GM18499 (cell line): ENCODE results near the gene VWA8.
"Not testable (repeated sequence)": the region's sequence is repeated elsewhere in the genome, so short reads cannot be mapped to it uniquely, and the experiment has no call there.

ENCODE experiments used
- ATAC-seq: cut with Tn5 transposase; IDR thresholded peaks from one replicate; pipeline ENCODE4 v1.9.1; 2021; ENCODE audit warnings: moderate number of reproducible peaks; ENCODE audit not compliant: insufficient read depth, unreplicated experiment

Gene VWA8

GRCh38 chr13:41547251-41548000 is 413.5 kb downstream of the VWA8 start:
- no peak for ATAC-seq

- no peak for ATAC-seq
Measured at GRCh38 chr13:41546372-41547190, 414.3 kb downstream of the VWA8 start.

GRCh38 chr13:41545432-41545707 is 415.5 kb downstream of the VWA8 start:
- no peak for ATAC-seq

- ATAC-seq, result no peak
Measured at GRCh38 chr13:41543664-41544300, 417.1 kb downstream of the VWA8 start.

- not testable (repeated sequence) for ATAC-seq
Measured at GRCh38 chr13:41542799-41543198, 418.1 kb downstream of the VWA8 start.

GRCh38 chr13:41542281-41542680 is 418.6 kb downstream of the VWA8 start:
- ATAC-seq, result no peak

- no peak for ATAC-seq
Measured at GRCh38 chr13:41541142-41541938, 419.6 kb downstream of the VWA8 start.

- not testable (repeated sequence) for ATAC-seq
Measured at GRCh38 chr13:41540240-41540639, 420.7 kb downstream of the VWA8 start.

- no peak for ATAC-seq
Measured at GRCh38 chr13:41533266-41534052, 427.4 kb downstream of the VWA8 start.

- ATAC-seq, result no peak
Measured at GRCh38 chr13:41528021-41528420, 432.9 kb downstream of the VWA8 start.

- ATAC-seq, result no peak
Measured at GRCh38 chr13:41520660-41521630, 440.0 kb downstream of the VWA8 start.

- ATAC-seq, result no peak
Measured at GRCh38 chr13:41520016-41520659, 440.8 kb downstream of the VWA8 start.
